Measurements from ENCODE around the gene GUF1. TPM values are rescaled to one million over a fixed set of nuclear protein-coding genes. Genes with fewer than 3 reads are reported as not detected.
A peak's percentile ranks its signal among the peaks of the same experiment; 100 is the strongest.
"Not testable (repeated sequence)": the region's sequence is repeated elsewhere in the genome, so short reads cannot be mapped to it uniquely, and the experiment has no call there.

Gene GUF1
- total RNA-seq, 1 experiment from 2014 or later: 13.1 TPM

GRCh38 chr4:44726038-44726871 lies 48.0 kb downstream of the GUF1 start, which contains the start of gene GNPDA2:
TSS of gene GNPDA2 (minus strand) at chr4:44726556. CDS start at chr4:44722207, 4,349 bp downstream.
- H3K4me1 ChIP-seq (replicated peaks): no peaks in the 10 kb centered on the region
- peak within 1 kb of the TSS; percentile 64 for H3K4me3 ChIP-seq
- H3K9me3 ChIP-seq (replicated peaks): no peaks in the 10 kb centered on the region
- no peak within 1 kb of the TSS for H3K27ac ChIP-seq
- no peaks in the 10 kb centered on the region for H3K36me3 ChIP-seq
- peak; percentile 63 to 77 for DNase-seq (ENCODE audit: low read depth in 1 of 2, low spot score in 2 of 2)
- no peaks in the 10 kb centered on the region for H3K27me3 ChIP-seq (replicated peaks)

- Histone ChIP-seq H3K27me3 (replicated peaks) (no peaks in the 10 kb centered on the region), H3K9me3 (replicated peaks) (no peaks in the 10 kb centered on the region), H3K36me3 (no peaks in the 10 kb centered on the region), H3K27ac (no peak overlapping the region), H3K4me1 (replicated peaks) (no peaks in the 10 kb centered on the region), H3K4me3 (no peak overlapping the region)
- DNase-seq (ENCODE audit: low read depth in 1 of 2, low spot score in 2 of 2): no peak
These were observed 49.3 kb downstream of the GUF1 start for GRCh38 chr4:44727471-44727870.

- H3K9me3 ChIP-seq (replicated peaks); DNase-seq (ENCODE audit: low read depth in 1 of 2, low spot score in 2 of 2); H3K4me3 ChIP-seq; H3K27me3 ChIP-seq (replicated peaks); H3K27ac ChIP-seq; H3K36me3 ChIP-seq; H3K4me1 ChIP-seq (replicated peaks): not testable (repeated sequence)
These were observed 50.5 kb downstream of the GUF1 start for GRCh38 chr4:44728694-44729093.

GRCh38 chr4:44736900-44737299 lies 58.7 kb downstream of the GUF1 start:
- Histone ChIP-seq H3K4me1 (replicated peaks) (no peaks in the 10 kb centered on the region), H3K27me3 (replicated peaks) (no peaks in the 10 kb centered on the region), H3K9me3 (replicated peaks) (no peaks in the 10 kb centered on the region), H3K36me3 (no peaks in the 10 kb centered on the region), H3K27ac (no peak overlapping the region), H3K4me3 (no peak overlapping the region)
- DNase-seq (ENCODE audit: low read depth in 1 of 2, low spot score in 2 of 2): no peak

GRCh38 chr4:44738615-44739014 lies 60.4 kb downstream of the GUF1 start:
- no peaks in the 10 kb centered on the region for H3K9me3 ChIP-seq (replicated peaks)
- no peak for DNase-seq (ENCODE audit: low read depth in 1 of 2, low spot score in 2 of 2)
- H3K36me3 ChIP-seq: no peaks in the 10 kb centered on the region
- no peaks in the 10 kb centered on the region for H3K27me3 ChIP-seq (replicated peaks)
- H3K4me1 ChIP-seq (replicated peaks): no peaks in the 10 kb centered on the region
- no peak overlapping the region for H3K27ac ChIP-seq
- no peak overlapping the region for H3K4me3 ChIP-seq

GRCh38 chr4:44740201-44740600 lies 62.0 kb downstream of the GUF1 start:
- H3K4me3 ChIP-seq: no peak overlapping the region
- H3K4me1 ChIP-seq (replicated peaks): no peaks in the 10 kb centered on the region
- no peak overlapping the region for H3K27ac ChIP-seq
- H3K36me3 ChIP-seq: no peaks in the 10 kb centered on the region
- DNase-seq (ENCODE audit: low read depth in 1 of 2, low spot score in 2 of 2): no peak
- no peaks in the 10 kb centered on the region for H3K9me3 ChIP-seq (replicated peaks)
- no peaks in the 10 kb centered on the region for H3K27me3 ChIP-seq (replicated peaks)

Other genes with a start within 250 kb of the GUF1 start
- not detected in 2 replicates for gene KCTD8, start 229.6 kb upstream of the GUF1 start, total RNA-seq (2014; rRNA removed; shearing (Covaris generic))
- gene YIPF7, start 26.8 kb upstream of the GUF1 start, total RNA-seq (2014; rRNA removed; shearing (Covaris generic)): not detected in 2 replicates
- gene GNPDA2, start 48.1 kb downstream of the GUF1 start, total RNA-seq (2014; rRNA removed; shearing (Covaris generic)): 16.4 and 18.7 TPM in 2 replicates

All from SJSA1 (cell line).